CD4-positive, alpha-beta T cell (primary cell): Measurements from ENCODE around the gene NPPC. TPM values are rescaled to one million over a fixed set of nuclear protein-coding genes. Genes with fewer than 3 reads are reported as not detected.

ENCODE experiments used
- ATAC-seq: fragments of 200-7000 bp; cut with Tn5 transposase; one replicate; pipeline ENCODE4 v1.10.0; 2022; ENCODE audit warnings: mild to moderate bottlenecking; ENCODE audit not compliant: poor library complexity
- CTCF ChIA-PET: fragments of 350-600 bp; sonication (Branson Sonifier 250); formaldehyde crosslinking; loops from one replicate; lab custom pipeline; 2021; ENCODE audit warnings: antibody characterized with exemption, inconsistent platforms; lab: Charles Lee
- POLR2A ChIA-PET: fragments of 350-600 bp; sonication (Branson Sonifier 250); formaldehyde crosslinking; loops from one replicate; lab custom pipeline; 2021; ENCODE audit warnings: antibody characterized with exemption, inconsistent platforms; lab: Charles Lee
- DNase-seq, 14 experiments: peaks; one replicate each; pipeline ENCODE4 v3.0.0-alpha.2; 2013 to 2020; ENCODE audit warnings: mixed read lengths in 2 of 14
- H3K27ac ChIP-seq, 2 donors: one replicate each; pipeline versions ENCODE4 v1.5.1 to v1.7.0; 2013; ENCODE audit warnings: low read length in 2 of 2, low read depth in 1 of 2, mild to moderate bottlenecking in 1 of 2
- H3K27me3 ChIP-seq, 2 experiments: 1 replicate in 1 of 2; 2 replicates in 1 of 2; pipeline versions ENCODE4 v1.6.1 to v1.7.0; 2013; ENCODE audit warnings: low read length in 2 of 2, control low read depth in 1 of 2, mild to moderate bottlenecking in 1 of 2, moderate library complexity in 1 of 2; ENCODE audit not compliant: insufficient read depth in 2 of 2, control insufficient read depth in 1 of 2
- H3K36me3 ChIP-seq: one replicate; pipeline ENCODE4 v1.6.1; 2013; ENCODE audit warnings: low read length, control low read depth; ENCODE audit not compliant: insufficient read depth
- H3K4me1 ChIP-seq: one replicate; pipeline ENCODE4 v1.6.1; 2013; ENCODE audit warnings: low read length, control low read depth; ENCODE audit not compliant: insufficient read depth
- H3K4me3 ChIP-seq: one replicate; pipeline ENCODE4 v1.5.1; 2013; ENCODE audit warnings: mild to moderate bottlenecking, low read length, moderate library complexity
- H3K9me3 ChIP-seq, 2 experiments: 1 replicate in 1 of 2; 2 replicates in 1 of 2; pipeline versions ENCODE4 v1.6.1 to v1.7.0; 2013; ENCODE audit warnings: low read length in 2 of 2, mild to moderate bottlenecking in 2 of 2, control low read depth in 1 of 2, moderate library complexity in 1 of 2; ENCODE audit not compliant: control insufficient read depth in 1 of 2, insufficient read depth in 1 of 2
- H3K27ac Mint-ChIP-seq: one replicate; pipeline ENCODE4 v1.8.0; 2020; ENCODE audit warnings: mixed read lengths
- H3K27me3 Mint-ChIP-seq: one replicate; pipeline ENCODE4 v1.8.0; 2021; ENCODE audit warnings: mixed read lengths
- H3K36me3 Mint-ChIP-seq: one replicate; pipeline ENCODE4 v1.8.0; 2021; ENCODE audit warnings: low read depth, mixed read lengths
- H3K4me1 Mint-ChIP-seq: one replicate; pipeline ENCODE4 v1.8.0; 2021; ENCODE audit warnings: low read depth, mixed read lengths
- H3K4me3 Mint-ChIP-seq: one replicate; pipeline ENCODE4 v1.8.0; 2020; ENCODE audit warnings: mild to moderate bottlenecking, mixed read lengths
- H3K9me3 Mint-ChIP-seq: one replicate; pipeline ENCODE4 v1.8.0; 2020; ENCODE audit warnings: mixed read lengths
- intact Hi-C, 2 experiments: fragments of 100-400 bp; cut with DNase I in 1 of 2; cut with micrococcal nuclease in 1 of 2; formaldehyde crosslinking; loops; one replicate each; pipeline versions ENCODE4 v1.15.1 to v1.9.0; 2023 to 2025; cut with DNase I, micrococcal nuclease
- total RNA-seq, 174 experiments: library from RNA in 2 of 174; stranded (reverse) in 2 of 174; gene quantifications; one replicate each; pipeline ENCODE4 v1.2.3 and lab custom pipeline; 2021 to 2026
- TF ChIP-seq, protein P1 (sequence below): fragments of 200-600 bp; IDR thresholded peaks from one replicate; pipeline ENCODE4 v1.8.0; 2022; ENCODE audit warnings: antibody characterized with exemption, mild to moderate bottlenecking

Gene NPPC
- total RNA-seq, 2 experiments from 2014 or later: 0.34 TPM; not detected in 1

DNA sequence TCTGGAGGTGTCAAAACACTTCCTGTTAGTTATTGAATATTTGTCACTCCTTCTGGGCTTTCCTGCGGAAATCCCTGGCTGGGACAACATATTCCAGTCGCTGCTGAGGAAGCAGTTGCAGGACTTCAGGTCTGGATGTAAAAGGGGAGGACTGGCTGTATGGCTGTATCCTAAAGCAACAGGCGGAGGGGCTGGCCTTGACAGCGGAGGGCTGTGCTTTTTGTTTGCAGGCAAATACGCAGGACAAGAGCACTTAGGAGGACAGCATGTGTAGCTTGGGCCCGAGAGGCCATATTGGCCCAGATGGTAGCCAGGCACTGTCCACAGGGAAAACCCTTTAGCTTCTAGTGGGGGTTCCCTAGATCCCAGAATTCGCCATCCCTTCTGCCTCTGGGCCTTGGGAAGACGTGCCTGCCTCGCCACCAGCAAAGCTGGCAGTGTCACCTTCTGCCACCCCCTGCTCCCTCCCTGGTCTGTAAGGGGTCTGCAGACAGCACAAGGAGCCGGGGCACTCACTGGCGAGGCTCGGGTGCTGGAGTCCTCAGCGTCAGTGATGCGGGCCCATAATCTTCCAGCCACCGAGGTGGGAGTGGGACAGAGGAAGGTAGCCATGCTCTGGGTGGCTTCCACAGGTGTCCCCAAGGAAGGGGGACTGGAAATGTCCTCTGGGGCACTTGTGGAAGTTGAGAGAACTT, 6.7 kb downstream of the NPPC start:
- Histone ChIP-seq H3K4me3 (no peak overlapping the region), H3K27me3 (peaks cover 12 to 15% of the 10 kb centered on the region in 2 experiments), H3K36me3 (no peaks in the 10 kb centered on the region), H3K4me1 (no peaks in the 10 kb centered on the region), H3K9me3 (no peaks in the 10 kb centered on the region), H3K27ac (no peak overlapping the region)
- DNase-seq (no peak), ATAC-seq (no peak)
- ChIA-PET POLR2A (no interaction called here), CTCF (no interaction called here)
- Mint-ChIP-seq H3K36me3 (no peaks in the 10 kb centered on the region), H3K27me3 (peaks cover 18% of the 10 kb centered on the region), H3K4me3 (no peak overlapping the region), H3K27ac (no peak overlapping the region), H3K9me3 (no peaks in the 10 kb centered on the region), H3K4me1 (no peaks in the 10 kb centered on the region)
- TF ChIP-seq, protein P1, sequence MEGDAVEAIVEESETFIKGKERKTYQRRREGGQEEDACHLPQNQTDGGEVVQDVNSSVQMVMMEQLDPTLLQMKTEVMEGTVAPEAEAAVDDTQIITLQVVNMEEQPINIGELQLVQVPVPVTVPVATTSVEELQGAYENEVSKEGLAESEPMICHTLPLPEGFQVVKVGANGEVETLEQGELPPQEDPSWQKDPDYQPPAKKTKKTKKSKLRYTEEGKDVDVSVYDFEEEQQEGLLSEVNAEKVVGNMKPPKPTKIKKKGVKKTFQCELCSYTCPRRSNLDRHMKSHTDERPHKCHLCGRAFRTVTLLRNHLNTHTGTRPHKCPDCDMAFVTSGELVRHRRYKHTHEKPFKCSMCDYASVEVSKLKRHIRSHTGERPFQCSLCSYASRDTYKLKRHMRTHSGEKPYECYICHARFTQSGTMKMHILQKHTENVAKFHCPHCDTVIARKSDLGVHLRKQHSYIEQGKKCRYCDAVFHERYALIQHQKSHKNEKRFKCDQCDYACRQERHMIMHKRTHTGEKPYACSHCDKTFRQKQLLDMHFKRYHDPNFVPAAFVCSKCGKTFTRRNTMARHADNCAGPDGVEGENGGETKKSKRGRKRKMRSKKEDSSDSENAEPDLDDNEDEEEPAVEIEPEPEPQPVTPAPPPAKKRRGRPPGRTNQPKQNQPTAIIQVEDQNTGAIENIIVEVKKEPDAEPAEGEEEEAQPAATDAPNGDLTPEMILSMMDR: no peak
- intact Hi-C loops: loop anchor here in 1 of 2 experiments (10.0 kb wide), 1 partner anchor 605 kb away; the partner anchor contains the start of genes CHRND and PRSS56

DNA sequence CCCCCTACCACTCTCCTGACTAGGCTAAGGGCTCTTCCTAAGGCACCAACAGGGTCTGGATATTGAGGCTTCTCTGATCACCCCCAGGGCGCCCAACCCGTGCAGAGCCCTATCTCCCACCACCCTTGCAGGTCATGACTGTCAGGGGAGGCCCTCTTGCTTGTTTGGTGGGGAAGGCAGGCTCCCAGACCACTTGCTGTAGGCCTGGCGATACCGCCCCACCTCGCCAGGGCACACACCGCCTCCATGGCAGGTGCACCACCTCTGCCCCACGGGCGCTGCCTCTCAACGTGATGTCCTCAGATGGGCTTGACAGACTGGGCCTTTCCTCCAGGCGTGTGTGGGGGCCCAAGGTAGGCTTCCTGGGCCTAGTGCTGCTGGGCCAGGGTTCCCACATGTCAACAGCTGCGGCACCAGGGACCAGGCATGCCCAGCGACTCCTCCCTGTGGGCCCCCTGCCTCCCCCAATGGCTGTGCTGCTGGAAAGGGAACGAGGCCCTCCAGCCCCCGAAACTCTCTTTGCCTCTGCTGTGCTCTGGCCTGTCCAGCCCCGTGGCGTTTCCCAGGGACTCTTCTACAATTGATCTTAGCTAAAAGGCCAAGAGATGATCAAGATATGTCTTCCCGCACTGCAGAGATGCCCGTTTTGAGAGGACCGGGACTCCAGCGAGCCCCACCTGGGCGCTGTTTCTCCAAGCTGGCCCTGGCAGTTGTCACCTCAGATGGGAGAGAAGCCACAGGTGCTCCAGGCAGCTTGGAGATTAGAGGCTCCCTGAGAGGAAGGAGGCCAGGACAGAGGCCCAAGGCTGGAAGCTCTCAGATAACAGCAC, 7.5 kb downstream of the NPPC start:
- CTCF ChIA-PET: no interaction called here
- peaks cover 5 to 9% of the 10 kb centered on the region in 2 experiments for H3K27me3 ChIP-seq
- H3K27ac ChIP-seq: no peak overlapping the region
- H3K9me3 ChIP-seq: no peaks in the 10 kb centered on the region
- DNase-seq (no peak), ATAC-seq (no peak)
- no peaks in the 10 kb centered on the region for H3K4me1 ChIP-seq
- POLR2A ChIA-PET: no interaction called here
- no peaks in the 10 kb centered on the region for H3K36me3 ChIP-seq
- Mint-ChIP-seq H3K27ac (no peak overlapping the region), H3K4me3 (no peak overlapping the region), H3K36me3 (no peaks in the 10 kb centered on the region), H3K27me3 (peaks cover 10% of the 10 kb centered on the region), H3K9me3 (no peaks in the 10 kb centered on the region), H3K4me1 (no peaks in the 10 kb centered on the region)
- intact Hi-C loops: no loop called here
- TF ChIP-seq, protein P1: no peak
- no peak overlapping the region for H3K4me3 ChIP-seq

- intact Hi-C loops: no loop called here
- H3K27ac Mint-ChIP-seq: no peak overlapping the region
- TF ChIP-seq, protein P1: no peak
These were observed 8.7 kb downstream of the NPPC start for GRCh38 chr2:231917280-231918066.

More at GRCh38 chr2:231917280-231918066, 8.7 kb downstream of the NPPC start:
- Histone ChIP-seq H3K27me3 (peaks cover 0 to 7% of the 10 kb centered on the region in 2 experiments), H3K4me3 (no peak overlapping the region), H3K4me1 (no peaks in the 10 kb centered on the region), H3K27ac (no peak overlapping the region), H3K36me3 (no peaks in the 10 kb centered on the region), H3K9me3 (no peaks in the 10 kb centered on the region)
- CTCF ChIA-PET: interaction anchor here (1.9 kb wide), 1 partner anchor 11 kb away, joined by 6 read pairs; no protein-coding TSS in a partner anchor
- POLR2A ChIA-PET: no interaction called here
- Mint-ChIP-seq H3K9me3 (no peaks in the 10 kb centered on the region), H3K36me3 (no peaks in the 10 kb centered on the region), H3K4me1 (no peaks in the 10 kb centered on the region), H3K27me3 (peaks cover 3% of the 10 kb centered on the region), H3K4me3 (no peak overlapping the region)
- DNase-seq (no peak), ATAC-seq (no peak)
